DOHH2 (cell line): ENCODE results near the gene SLC1A3.

Experiments
- H3F3A ChIP-seq: fragments of 200-600 bp; sonication (generic), shearing (Covaris generic); 2 replicates; pipeline ENCODE4 v1.6.0; 2016; ENCODE audit warnings: antibody characterized with exemption, mild to moderate bottlenecking; ENCODE audit not compliant: control insufficient read depth, insufficient read depth
- H3K27ac ChIP-seq: fragments of 200-600 bp; sonication (generic); 2 replicates; pipeline ENCODE4 v1.5.1; 2014; ENCODE audit warnings: low read depth, mild to moderate bottlenecking, low read length, moderate library complexity
- H3K27me3 ChIP-seq: fragments of 200-600 bp; sonication (generic); 2 replicates; pipeline ENCODE4 v1.6.1; 2014; ENCODE audit warnings: mild to moderate bottlenecking, low read length, mixed read lengths; ENCODE audit not compliant: control insufficient read depth
- H3K36me3 ChIP-seq: fragments of 200-600 bp; sonication (generic); 2 replicates; pipeline ENCODE4 v1.6.1; 2014; ENCODE audit warnings: mild to moderate bottlenecking, low read length, moderate library complexity, mixed read lengths; ENCODE audit not compliant: control insufficient read depth
- H3K4me1 ChIP-seq: fragments of 200-600 bp; sonication (generic); 2 replicates; pipeline ENCODE4 v1.6.1; 2014; ENCODE audit warnings: mild to moderate bottlenecking, low read length, mixed read lengths; ENCODE audit not compliant: control insufficient read depth
- H3K4me2 ChIP-seq: fragments of 200-600 bp; sonication (generic); 2 replicates; pipeline ENCODE4 v1.6.0; 2014; ENCODE audit warnings: mild to moderate bottlenecking, low read length, moderate library complexity
- H3K4me3 ChIP-seq: fragments of 200-600 bp; sonication (generic); 2 replicates; pipeline ENCODE4 v1.5.1; 2014; ENCODE audit warnings: mild to moderate bottlenecking, low read length, mixed read lengths
- H3K79me2 ChIP-seq: fragments of 200-600 bp; sonication (generic); 2 replicates; pipeline ENCODE4 v1.6.1; 2014; ENCODE audit warnings: mild to moderate bottlenecking, low read length, mixed read lengths; ENCODE audit not compliant: control insufficient read depth
- H3K9me2 ChIP-seq: fragments of 200-600 bp; sonication (generic); replicated peaks from 2 replicates; pipeline ENCODE4 v1.6.1; 2014; ENCODE audit warnings: mild to moderate bottlenecking, low read length, mixed read lengths; ENCODE audit not compliant: control insufficient read depth
- H3K9me3 ChIP-seq: fragments of 200-600 bp; sonication (generic); 2 replicates; pipeline ENCODE4 v1.6.1; 2014; ENCODE audit warnings: antibody characterized with exemption, low read length, mixed read lengths; ENCODE audit not compliant: control insufficient read depth, insufficient read depth
- H4K20me1 ChIP-seq: fragments of 200-600 bp; sonication (generic); 2 replicates; pipeline ENCODE4 v1.6.0; 2014; ENCODE audit warnings: low read depth, mild to moderate bottlenecking, antibody characterized with exemption, low read length, moderate library complexity; ENCODE audit not compliant: control insufficient read depth, insufficient read depth
- CTCF ChIP-seq: fragments of 200-600 bp; sonication (generic); IDR thresholded peaks from one replicate; pipeline ENCODE4 v1.5.1; 2014; ENCODE audit warnings: antibody characterized with exemption, mild to moderate bottlenecking, low read depth, low read length; ENCODE audit not compliant: poor library complexity, severe bottlenecking
- EZH2phosphoT487 ChIP-seq: fragments of 200-600 bp; sonication (generic); IDR thresholded peaks from 2 replicates; pipeline ENCODE4 v1.6.1; 2017; ENCODE audit warnings: borderline replicate concordance, mild to moderate bottlenecking, antibody characterized with exemption, low read length, moderate library complexity, mixed read lengths

Gene SLC1A3

GRCh38 chr5:36606036-36606427 is 374 bp upstream of the SLC1A3 start:
- H3K36me3 ChIP-seq, result peaks cover 8% of the 10 kb centered on the region
- H3K27ac ChIP-seq, result no peak overlapping the region
- peaks cover 13% of the 10 kb centered on the region for H3K4me1 ChIP-seq
- H3K4me3 ChIP-seq, result peak overlapping the region; percentile 83
- H3K79me2 ChIP-seq, result peaks cover 10% of the 10 kb centered on the region
- peaks cover 26% of the 10 kb centered on the region for H3K27me3 ChIP-seq
- no peaks in the 10 kb centered on the region for H3K9me3 ChIP-seq
- no peaks in the 10 kb centered on the region for H3F3A ChIP-seq
- TF ChIP-seq EZH2phosphoT487 (no peak), CTCF (no peak)
- no peaks in the 10 kb centered on the region for H4K20me1 ChIP-seq
- H3K9me2 ChIP-seq, result no peaks in the 10 kb centered on the region
- peak overlapping the region; percentile 65 for H3K4me2 ChIP-seq

GRCh38 chr5:36607114-36607571 is 737 bp downstream of the SLC1A3 start:
- Histone ChIP-seq H3K9me3 (no peaks in the 10 kb centered on the region), H3K27me3 (peaks cover 26% of the 10 kb centered on the region), H3F3A (no peaks in the 10 kb centered on the region), H3K27ac (peak overlapping the region; percentile 27; the same call in 1 of the 2 replicates), H3K4me1 (peaks cover 13% of the 10 kb centered on the region), H3K4me2 (peak overlapping the region; percentile 65), H3K36me3 (peaks cover 8% of the 10 kb centered on the region), H3K4me3 (peak overlapping the region; percentile 83), H4K20me1 (no peaks in the 10 kb centered on the region), H3K79me2 (peaks cover 10% of the 10 kb centered on the region), H3K9me2 (no peaks in the 10 kb centered on the region)
- TF ChIP-seq CTCF (no peak), EZH2phosphoT487 (0 out of 2 replicates have a peak, but pooled peaks have one; percentile 53)

- peaks cover 13% of the 10 kb centered on the region for H3K4me1 ChIP-seq
- H3K27ac ChIP-seq, result no peak overlapping the region
- no peaks in the 10 kb centered on the region for H3K9me3 ChIP-seq
- H3K79me2 ChIP-seq, result peaks cover 10% of the 10 kb centered on the region
- TF ChIP-seq EZH2phosphoT487 (no peak), CTCF (no peak)
- H3K36me3 ChIP-seq, result peaks cover 8% of the 10 kb centered on the region
- H4K20me1 ChIP-seq, result no peaks in the 10 kb centered on the region
- H3K27me3 ChIP-seq, result peaks cover 26% of the 10 kb centered on the region
- H3K9me2 ChIP-seq, result no peaks in the 10 kb centered on the region
- H3K4me3 ChIP-seq, result peak overlapping the region; percentile 83
- no peaks in the 10 kb centered on the region for H3F3A ChIP-seq
- H3K4me2 ChIP-seq, result peak overlapping the region; percentile 65
These were observed 1.7 kb downstream of the SLC1A3 start for GRCh38 chr5:36607838-36608783.
